ACC112 (cell line): ENCODE measurements around the gene SPATC1L.
"Not testable (repeated sequence)": the region's sequence is repeated elsewhere in the genome, so short reads cannot be mapped to it uniquely, and the experiment has no call there.

ENCODE experiments used
- H2AFZ ChIP-seq: fragments of 200-600 bp; sonication (generic); one replicate; pipeline ENCODE4 v1.6.0; 2017; ENCODE audit warnings: antibody characterized with exemption, low read length; ENCODE audit not compliant: unreplicated experiment
- H3K27ac ChIP-seq: fragments of 200-600 bp; sonication (generic); 2 replicates; pipeline ENCODE4 v1.5.1; 2014; ENCODE audit warnings: low read depth, mild to moderate bottlenecking, antibody characterized with exemption, low read length, moderate library complexity
- H3K27me3 ChIP-seq: fragments of 200-600 bp; sonication (generic); 2 replicates; pipeline ENCODE4 v1.6.1; 2014; ENCODE audit warnings: mild to moderate bottlenecking, antibody characterized with exemption, low read length, moderate library complexity, mixed read lengths; ENCODE audit not compliant: insufficient read depth
- H3K36me3 ChIP-seq: fragments of 200-600 bp; sonication (generic); 2 replicates; pipeline ENCODE4 v1.6.1; 2016; ENCODE audit warnings: mild to moderate bottlenecking, antibody characterized with exemption, low read length, moderate library complexity, mixed read lengths; ENCODE audit not compliant: insufficient read depth
- H3K4me1 ChIP-seq: fragments of 200-600 bp; sonication (generic); one replicate; pipeline ENCODE4 v1.6.1; 2016; ENCODE audit warnings: low read length, mixed read lengths; ENCODE audit not compliant: insufficient read depth, unreplicated experiment, control insufficient read depth
- H3K4me3 ChIP-seq: fragments of 200-600 bp; sonication (generic); 2 replicates; pipeline ENCODE4 v1.5.1; 2014; ENCODE audit warnings: mild to moderate bottlenecking, low read depth, low read length
- H3K79me2 ChIP-seq: fragments of 200-600 bp; sonication (generic); one replicate; pipeline ENCODE4 v1.6.0; 2016; ENCODE audit warnings: low read length; ENCODE audit not compliant: control insufficient read depth, unreplicated experiment, insufficient read depth

The SPATC1L gene

GRCh38 chr21:46207006-46207919 lies 23.0 kb upstream of the SPATC1L start:
- Histone ChIP-seq H3K4me3 (no peak overlapping the region), H3K27ac (no peak overlapping the region), H3K79me2 (no peaks in the 10 kb centered on the region), H3K4me1 (no peaks in the 10 kb centered on the region), H3K27me3 (no peaks in the 10 kb centered on the region), H2AFZ (no peak overlapping the region), H3K36me3 (no peaks in the 10 kb centered on the region; the same call in 1 of the 2 replicates)

DNA sequence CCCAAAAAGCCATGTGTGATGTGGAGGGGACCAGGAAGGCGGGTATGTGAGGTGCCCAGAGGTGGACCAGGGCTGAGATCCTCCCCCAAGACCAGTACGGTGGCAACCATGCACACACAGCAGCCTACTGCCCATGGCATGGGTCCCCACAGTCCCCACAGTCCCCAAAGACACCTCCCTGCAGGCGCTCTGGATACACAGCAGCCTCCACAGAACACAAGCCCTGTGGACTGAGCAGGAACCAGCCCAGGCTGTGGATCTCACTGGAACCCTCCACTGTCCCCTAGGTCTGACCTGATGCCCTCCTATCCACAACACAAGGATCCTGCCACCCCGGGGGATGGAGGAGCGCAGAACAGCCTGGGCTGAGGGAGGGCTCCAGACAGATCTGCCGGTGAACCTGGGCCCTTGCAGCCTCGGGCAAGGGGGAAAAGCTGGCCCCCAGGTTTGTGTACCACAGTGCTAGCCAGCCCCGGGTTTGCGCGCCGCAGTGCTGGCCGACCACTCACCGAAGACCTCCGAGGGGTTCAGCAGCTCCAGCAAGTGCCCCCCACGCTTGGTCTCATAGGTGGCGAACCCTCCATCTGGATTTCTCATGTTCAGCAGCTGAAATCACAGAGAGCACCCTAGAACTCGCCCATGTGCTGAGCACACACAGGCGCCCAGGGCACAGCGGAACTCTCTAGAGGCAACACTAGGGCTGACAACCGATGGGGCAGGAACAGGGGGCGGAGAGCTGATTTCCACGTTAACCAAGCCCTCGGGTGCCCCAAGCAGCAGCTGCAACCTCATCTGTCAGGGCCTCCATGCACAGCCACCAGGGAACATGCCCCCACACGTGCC lies 22.1 kb upstream of the SPATC1L start:
- no peak overlapping the region for H3K4me3 ChIP-seq
- no peaks in the 10 kb centered on the region for H3K79me2 ChIP-seq
- no peak overlapping the region for H2AFZ ChIP-seq
- H3K4me1 ChIP-seq: no peaks in the 10 kb centered on the region
- H3K27me3 ChIP-seq: no peaks in the 10 kb centered on the region
- no peak overlapping the region for H3K27ac ChIP-seq
- H3K36me3 ChIP-seq: no peaks in the 10 kb centered on the region; the same call in 1 of the 2 replicates

DNA sequence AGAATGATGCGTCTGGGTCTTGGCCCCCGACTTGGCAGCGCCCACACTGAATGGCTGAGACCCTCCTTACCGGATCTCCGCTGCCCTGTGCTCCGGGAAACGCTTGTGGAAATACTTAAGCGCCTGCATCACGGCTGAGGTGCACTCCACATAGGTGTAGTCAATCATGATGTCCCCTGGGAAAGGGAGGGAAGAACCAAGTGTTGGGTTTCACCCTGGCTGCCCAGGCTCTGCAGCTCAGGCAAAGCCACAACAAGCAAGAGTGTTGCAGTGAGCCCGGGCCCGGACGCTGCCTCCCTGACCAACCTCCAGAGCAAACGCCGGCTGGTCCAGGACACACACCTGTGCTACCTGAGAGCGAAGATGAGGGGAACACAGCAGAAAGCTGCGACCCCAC lies 21.5 kb upstream of the SPATC1L start:
- no peaks in the 10 kb centered on the region for H3K27me3 ChIP-seq
- no peaks in the 10 kb centered on the region; the same call in 1 of the 2 replicates for H3K36me3 ChIP-seq
- no peaks in the 10 kb centered on the region for H3K4me1 ChIP-seq
- no peak overlapping the region for H3K27ac ChIP-seq
- H2AFZ ChIP-seq: no peak overlapping the region
- no peaks in the 10 kb centered on the region for H3K79me2 ChIP-seq
- no peak overlapping the region for H3K4me3 ChIP-seq

GRCh38 chr21:46205166-46205565 lies 20.9 kb upstream of the SPATC1L start:
- Histone ChIP-seq H3K27ac (no peak overlapping the region), H3K36me3 (no peaks in the 10 kb centered on the region; the same call in 1 of the 2 replicates), H3K4me1 (no peaks in the 10 kb centered on the region), H2AFZ (no peak overlapping the region), H3K27me3 (no peaks in the 10 kb centered on the region), H3K79me2 (no peaks in the 10 kb centered on the region), H3K4me3 (no peak overlapping the region)

- Histone ChIP-seq H3K79me2 (no peaks in the 10 kb centered on the region), H3K27ac (no peak overlapping the region), H2AFZ (no peak overlapping the region), H3K4me1 (no peaks in the 10 kb centered on the region), H3K27me3 (no peaks in the 10 kb centered on the region), H3K4me3 (no peak overlapping the region), H3K36me3 (peaks cover 11% of the 10 kb centered on the region)
Observed at GRCh38 chr21:46203203-46203600, 18.9 kb upstream of the SPATC1L start.

DNA sequence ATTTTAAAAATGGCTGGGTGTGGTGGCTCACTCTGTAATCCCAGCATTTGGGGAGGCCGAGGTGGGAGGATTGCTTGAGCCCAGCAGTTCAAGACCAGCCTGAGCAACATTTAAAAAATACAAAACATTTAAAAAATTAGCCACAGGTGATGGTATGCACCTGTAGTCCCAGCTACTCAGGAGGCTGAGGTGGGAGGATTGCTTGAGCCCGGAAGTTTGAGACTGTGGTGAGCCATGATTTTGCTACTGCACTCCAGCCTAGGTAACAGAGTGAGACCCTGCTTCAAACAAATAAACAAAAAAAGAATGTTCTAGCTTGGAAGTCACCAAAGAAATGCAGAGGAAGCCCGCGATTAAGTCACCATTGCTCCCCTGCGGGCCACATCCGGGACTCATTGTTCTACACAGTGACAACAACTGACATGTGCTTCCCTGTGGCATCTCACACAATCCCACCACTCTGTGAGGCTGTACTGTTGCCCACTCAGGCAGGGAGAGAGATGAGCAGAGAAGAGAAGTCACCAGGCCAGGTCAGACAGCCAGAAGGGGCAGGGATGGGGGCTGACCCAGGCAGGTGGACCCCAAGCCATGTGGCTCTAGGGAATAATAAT lies 18.4 kb upstream of the SPATC1L start:
- H3K4me3 ChIP-seq: no peak overlapping the region
- no peaks in the 10 kb centered on the region for H3K79me2 ChIP-seq
- H3K27me3 ChIP-seq: no peaks in the 10 kb centered on the region
- peaks cover 11% of the 10 kb centered on the region for H3K36me3 ChIP-seq
- no peaks in the 10 kb centered on the region for H3K4me1 ChIP-seq
- no peak overlapping the region for H3K27ac ChIP-seq
- H2AFZ ChIP-seq: no peak overlapping the region

- H3K79me2 ChIP-seq, H2AFZ ChIP-seq, H3K27me3 ChIP-seq, H3K4me1 ChIP-seq, H3K27ac ChIP-seq, H3K4me3 ChIP-seq: not testable (repeated sequence)
- H3K36me3 ChIP-seq: peaks cover 16% of the 10 kb centered on the region
Observed at GRCh38 chr21:46200877-46201803, 16.9 kb upstream of the SPATC1L start.

DNA sequence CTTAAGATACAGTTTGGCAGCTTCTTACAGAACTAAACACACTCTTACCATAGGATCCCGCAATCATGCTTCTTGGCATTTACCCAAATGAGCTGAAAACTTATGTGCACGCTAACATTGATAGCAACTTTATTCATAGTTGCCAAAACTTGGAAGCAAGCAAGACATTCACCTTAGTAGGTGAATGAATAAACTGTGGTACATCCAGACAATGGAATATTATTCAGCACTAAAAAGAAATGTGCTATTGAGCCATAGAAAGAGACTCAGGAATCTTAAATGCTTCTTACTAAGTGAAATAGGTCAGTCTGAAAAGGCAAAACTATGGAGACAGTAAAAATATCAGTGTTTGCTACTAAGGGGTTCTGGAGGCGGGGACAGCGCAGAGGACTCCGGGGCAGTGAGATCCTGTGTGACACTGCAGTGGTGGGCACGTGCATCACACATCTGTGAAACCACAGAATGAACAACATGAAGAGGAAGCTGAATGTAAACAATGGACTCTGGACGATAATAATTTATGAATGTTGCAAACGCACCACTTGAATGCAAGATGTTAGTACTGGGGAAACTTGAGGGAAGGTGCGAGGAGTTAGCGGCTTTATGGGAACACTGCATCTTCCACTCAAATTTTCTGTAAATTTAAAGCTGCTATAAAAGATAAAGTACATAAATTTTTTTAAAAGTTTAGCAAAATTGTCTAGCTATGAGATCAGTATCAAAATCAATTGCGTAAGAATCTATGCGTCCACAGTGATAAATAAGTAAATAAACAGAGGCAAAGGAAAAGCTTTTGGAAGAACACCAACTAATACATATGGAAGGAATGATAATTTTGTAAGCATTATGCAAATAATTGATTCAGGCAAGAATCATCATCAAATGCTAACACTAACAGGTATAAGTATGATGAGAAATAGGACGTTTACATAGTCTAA lies 15.4 kb upstream of the SPATC1L start:
- Histone ChIP-seq H3K4me1 (no peaks in the 10 kb centered on the region), H3K36me3 (peaks cover 16% of the 10 kb centered on the region), H3K27me3 (no peaks in the 10 kb centered on the region), H3K79me2 (no peaks in the 10 kb centered on the region), H3K4me3 (no peak overlapping the region), H2AFZ (no peak overlapping the region), H3K27ac (no peak overlapping the region)

DNA sequence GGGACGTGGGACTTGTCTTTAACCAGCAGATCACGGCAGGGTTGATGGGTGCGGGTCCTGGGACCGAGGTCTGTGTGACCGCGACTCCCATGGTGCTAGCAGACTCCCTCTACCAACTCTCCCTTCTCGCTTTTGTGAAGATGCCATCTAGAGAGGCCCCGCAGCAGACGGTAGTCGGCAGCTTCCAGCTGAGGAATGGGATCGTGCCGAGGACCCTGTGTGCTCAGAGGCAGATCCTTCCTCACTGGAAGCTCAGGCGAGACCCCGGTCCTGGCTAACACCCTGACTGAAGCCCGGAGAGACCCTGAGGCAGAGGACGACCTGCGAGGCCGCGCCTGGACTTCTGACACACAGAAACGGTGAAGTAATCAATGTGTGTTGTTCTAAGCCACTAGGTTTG lies 12.5 kb upstream of the SPATC1L start:
- H3K4me1 ChIP-seq: peaks cover under 1% of the 10 kb centered on the region
- H2AFZ ChIP-seq: no peak overlapping the region
- H3K36me3 ChIP-seq: peaks cover 27% of the 10 kb centered on the region
- no peak overlapping the region for H3K4me3 ChIP-seq
- H3K27ac ChIP-seq: no peak overlapping the region
- no peaks in the 10 kb centered on the region for H3K27me3 ChIP-seq
- H3K79me2 ChIP-seq: no peaks in the 10 kb centered on the region
